Adrenal gland (tissue), 5 donors: ENCODE data around the gene TCEAL4.

Source experiments
- CTCF ChIP-seq, 6 experiments: fragments of 450-650 bp in 4 of 6; fragments of 200-600 bp in 2 of 6; sonication (generic) in 1 of 6; IDR thresholded peaks; 1 replicate in 5 of 6; 2 replicates in 1 of 6; pipeline versions ENCODE4 v1.5.1 to v1.8.0; 2016 to 2021; ENCODE audit warnings: antibody characterized with exemption in 6 of 6, mild to moderate bottlenecking in 2 of 6, moderate library complexity in 1 of 6
- POLR2A ChIP-seq, 2 donors: fragments of 450-650 bp; IDR thresholded peaks; one replicate each; pipeline ENCODE4 v1.6.1; 2017; ENCODE audit warnings: antibody characterized with exemption in 2 of 2, mild to moderate bottlenecking in 2 of 2, moderate library complexity in 1 of 2
- donor health status: DM: no; HTN: no; CAD: no.

DNA sequence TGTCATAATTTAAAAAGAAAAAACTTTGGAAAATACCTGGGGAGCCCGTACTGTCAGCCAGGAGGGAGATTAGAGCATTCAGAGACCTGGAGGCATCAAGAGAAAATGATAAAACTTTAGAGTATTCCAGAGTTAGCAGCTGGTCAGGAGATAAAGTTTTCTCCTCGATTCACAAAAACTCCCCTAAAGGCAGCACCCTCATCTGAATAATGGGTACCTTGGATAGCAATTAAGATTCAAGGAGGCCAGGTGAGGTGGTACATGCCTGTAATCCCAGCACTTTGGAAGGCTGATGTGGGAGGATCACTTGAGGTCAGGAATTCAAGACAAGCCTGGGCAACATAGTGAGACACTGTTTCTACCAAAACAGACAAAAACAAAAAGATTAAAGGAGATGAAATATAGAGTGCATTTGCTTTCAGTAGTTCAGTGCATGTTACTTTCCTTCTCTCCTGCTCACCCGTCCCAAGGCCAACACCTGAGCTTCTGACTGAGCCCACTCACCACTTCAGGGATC is 47.4 kb upstream of the TCEAL4 start:
- TF ChIP-seq CTCF (IDR thresholded peaks at IDR 0.05) (no peak), POLR2A (IDR thresholded peaks at IDR 0.05) (no peak)
